Measurements from ENCODE around the gene CANX.

CANX gene

DNA sequence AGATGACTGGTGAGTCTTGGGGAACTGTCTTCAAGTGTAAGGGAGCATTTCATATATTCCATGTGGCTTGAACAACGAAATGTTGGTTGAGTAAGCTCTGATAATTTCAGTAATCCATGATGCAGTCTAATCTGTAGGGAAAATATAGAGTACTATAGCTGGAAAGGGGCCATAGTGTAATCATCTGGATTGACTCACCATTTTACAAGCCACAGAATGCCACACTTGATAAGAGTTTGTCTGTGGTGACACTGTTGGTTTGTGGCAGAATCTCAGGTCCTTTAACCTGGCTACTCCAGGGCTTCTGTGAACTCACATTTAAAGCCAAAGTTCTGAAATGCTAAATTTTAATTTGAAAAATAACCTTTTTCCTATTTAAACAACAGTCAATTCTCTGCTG is 17.5 kb downstream of the CANX start:
- CTCF ChIA-PET, result interaction anchor here (0.5 to 2.0 kb wide), 4 partner anchors 10 to 47 kb away, joined by 4 to 10 read pairs (median 6); no protein-coding TSS in a partner anchor
- TF ChIP-seq, protein P1, sequence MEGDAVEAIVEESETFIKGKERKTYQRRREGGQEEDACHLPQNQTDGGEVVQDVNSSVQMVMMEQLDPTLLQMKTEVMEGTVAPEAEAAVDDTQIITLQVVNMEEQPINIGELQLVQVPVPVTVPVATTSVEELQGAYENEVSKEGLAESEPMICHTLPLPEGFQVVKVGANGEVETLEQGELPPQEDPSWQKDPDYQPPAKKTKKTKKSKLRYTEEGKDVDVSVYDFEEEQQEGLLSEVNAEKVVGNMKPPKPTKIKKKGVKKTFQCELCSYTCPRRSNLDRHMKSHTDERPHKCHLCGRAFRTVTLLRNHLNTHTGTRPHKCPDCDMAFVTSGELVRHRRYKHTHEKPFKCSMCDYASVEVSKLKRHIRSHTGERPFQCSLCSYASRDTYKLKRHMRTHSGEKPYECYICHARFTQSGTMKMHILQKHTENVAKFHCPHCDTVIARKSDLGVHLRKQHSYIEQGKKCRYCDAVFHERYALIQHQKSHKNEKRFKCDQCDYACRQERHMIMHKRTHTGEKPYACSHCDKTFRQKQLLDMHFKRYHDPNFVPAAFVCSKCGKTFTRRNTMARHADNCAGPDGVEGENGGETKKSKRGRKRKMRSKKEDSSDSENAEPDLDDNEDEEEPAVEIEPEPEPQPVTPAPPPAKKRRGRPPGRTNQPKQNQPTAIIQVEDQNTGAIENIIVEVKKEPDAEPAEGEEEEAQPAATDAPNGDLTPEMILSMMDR (IDR thresholded peaks at IDR 0.05; ENCODE audit: insufficient read depth, low read length, missing control alignments), result no peak
- POLR2A ChIA-PET, result interaction anchor here (0.6 kb wide), 1 partner anchor 9 kb away, joined by 3 read pairs; no protein-coding TSS in a partner anchor
- no peak overlapping the region for H3K4me3 ChIP-seq (ENCODE audit: low read depth, low read length)
- DNase-seq (ENCODE audit: low read depth, low spot score), result no peak

DNA sequence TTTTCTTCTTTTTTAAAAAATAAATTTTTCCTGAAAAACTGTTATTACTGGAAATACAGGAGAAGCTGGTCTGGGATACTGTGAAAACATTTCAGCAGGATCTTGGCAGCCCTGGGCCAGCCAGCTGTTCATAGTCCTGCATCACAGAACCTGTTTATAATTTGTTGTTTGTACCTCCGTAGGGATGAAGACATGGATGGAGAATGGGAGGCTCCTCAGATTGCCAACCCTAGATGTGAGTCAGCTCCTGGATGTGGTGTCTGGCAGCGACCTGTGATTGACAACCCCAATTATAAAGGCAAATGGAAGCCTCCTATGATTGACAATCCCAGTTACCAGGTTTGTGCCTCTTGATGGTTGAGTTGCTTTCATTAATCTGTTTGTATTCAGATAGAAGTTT is 21.5 kb downstream of the CANX start:
- ChIA-PET CTCF (no interaction called here), POLR2A (no interaction called here)
- H3K4me3 ChIP-seq (ENCODE audit: low read depth, low read length), result no peak overlapping the region
- TF ChIP-seq, protein P1 (IDR thresholded peaks at IDR 0.05; ENCODE audit: insufficient read depth, low read length, missing control alignments), result no peak
- no peak for DNase-seq (ENCODE audit: low read depth, low spot score)

DNA sequence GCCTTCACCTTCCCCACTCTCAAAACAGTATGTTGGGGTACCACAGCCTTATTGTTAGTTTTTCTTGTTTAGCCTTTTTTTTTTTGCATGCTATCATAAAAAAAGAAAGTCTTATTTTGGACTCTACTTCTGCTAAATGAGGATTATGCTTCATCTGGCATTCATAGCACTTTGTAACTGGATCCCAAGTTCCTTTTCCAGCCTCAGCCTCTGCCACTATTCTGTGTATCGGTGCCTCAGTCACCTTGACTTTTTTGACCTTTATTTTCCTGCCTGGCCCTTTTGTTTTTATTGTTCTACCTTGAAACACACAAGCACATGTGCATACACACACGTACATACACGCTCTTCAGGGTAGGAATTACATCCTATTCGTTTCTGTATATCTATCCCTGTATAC is 25.4 kb downstream of the CANX start:
- TF ChIP-seq, protein P1 (IDR thresholded peaks at IDR 0.05; ENCODE audit: insufficient read depth, low read length, missing control alignments), result no peak
- no peak overlapping the region for H3K4me3 ChIP-seq (ENCODE audit: low read depth, low read length)
- POLR2A ChIA-PET, result no interaction called here
- CTCF ChIA-PET, result interaction anchor here (0.6 kb wide), 1 partner anchor 569 kb away, joined by 3 read pairs; no protein-coding TSS in a partner anchor
- no peak for DNase-seq (ENCODE audit: low read depth, low spot score)

DNA sequence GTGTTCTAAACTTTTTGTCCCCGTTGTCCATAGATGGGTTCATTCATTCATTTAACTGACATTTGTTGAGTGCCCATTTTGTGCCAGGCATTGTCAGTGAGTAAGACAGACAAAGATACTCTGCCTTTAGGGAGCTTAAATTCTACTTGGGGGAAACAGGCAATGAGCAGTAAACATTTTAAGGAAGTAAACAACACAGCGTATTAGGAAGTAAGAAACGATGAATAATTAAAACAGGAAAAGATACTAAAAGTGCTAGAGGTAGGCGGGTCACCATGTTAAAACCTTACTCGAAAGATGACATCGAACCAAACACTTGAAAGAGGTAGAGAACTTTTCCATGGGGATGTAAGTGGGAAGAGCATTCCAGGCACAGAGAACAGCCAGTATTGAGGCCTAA is 28.3 kb downstream of the CANX start:
- ChIA-PET CTCF (interaction anchor here (0.7 to 0.9 kb wide), 2 partner anchors 11 to 16 kb away, joined by 3 to 4 read pairs; no protein-coding TSS in a partner anchor), POLR2A (no interaction called here)
- H3K4me3 ChIP-seq (ENCODE audit: low read depth, low read length), result no peak overlapping the region
- no peak for DNase-seq (ENCODE audit: low read depth, low spot score)
- TF ChIP-seq, protein P1 (IDR thresholded peaks at IDR 0.05; ENCODE audit: insufficient read depth, low read length, missing control alignments), result no peak

DNA sequence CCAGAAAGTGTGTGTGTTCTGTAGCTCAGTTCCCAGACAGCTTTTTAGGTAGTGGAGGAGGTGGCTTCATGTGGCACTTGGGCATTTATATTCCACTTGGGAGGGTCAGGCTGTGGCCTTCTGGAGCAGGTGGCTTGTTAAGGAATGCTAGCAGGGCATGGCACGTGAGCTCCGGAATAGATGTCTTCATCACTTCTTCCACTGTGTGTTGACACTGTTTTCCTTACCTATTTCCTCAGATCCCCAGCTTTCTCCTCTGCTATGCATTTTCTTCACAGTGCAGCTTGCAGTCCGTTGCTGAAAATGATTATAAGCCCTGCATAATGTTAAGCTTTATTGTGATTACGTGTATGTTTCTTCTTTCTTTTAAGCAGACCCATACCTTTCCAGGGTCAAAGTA is 30.5 kb downstream of the CANX start:
- DNase-seq (ENCODE audit: low read depth, low spot score), result no peak
- ChIA-PET CTCF (interaction anchor here (0.8 to 2.5 kb wide), 4 partner anchors 13 to 33 kb away, joined by 3 to 7 read pairs (median 3); no protein-coding TSS in a partner anchor), POLR2A (interaction anchor here (0.7 kb wide), 1 partner anchor 9 kb away, joined by 4 read pairs; no protein-coding TSS in a partner anchor)
- TF ChIP-seq, protein P1 (IDR thresholded peaks at IDR 0.05; ENCODE audit: insufficient read depth, low read length, missing control alignments), result no peak
- no peak overlapping the region for H3K4me3 ChIP-seq (ENCODE audit: low read depth, low read length)

DNA sequence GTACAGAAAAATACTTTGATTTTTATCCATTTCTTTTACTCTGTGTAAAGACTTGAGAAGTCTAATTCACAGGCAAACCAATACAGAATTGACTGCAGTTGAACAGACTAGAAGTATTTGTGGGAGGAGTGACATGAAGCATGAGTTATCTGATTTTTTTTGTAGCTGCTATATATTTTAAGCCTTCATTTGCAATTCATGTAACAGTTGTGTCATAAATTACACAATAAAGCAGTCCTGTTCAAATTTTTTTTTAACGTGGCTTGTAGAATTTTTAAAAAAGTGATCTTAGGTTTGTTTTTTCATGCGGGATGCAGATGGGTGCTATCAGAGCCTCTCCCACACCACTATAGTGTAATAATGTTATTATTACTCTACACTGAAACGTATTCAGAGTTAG is 31.0 kb downstream of the CANX start:
- TF ChIP-seq, protein P1 (IDR thresholded peaks at IDR 0.05; ENCODE audit: insufficient read depth, low read length, missing control alignments), result no peak
- CTCF ChIA-PET, result interaction anchor here (0.8 to 2.5 kb wide), 4 partner anchors 13 to 33 kb away, joined by 3 to 7 read pairs (median 3); no protein-coding TSS in a partner anchor
- POLR2A ChIA-PET, result no interaction called here
- no peak for DNase-seq (ENCODE audit: low read depth, low spot score)
- H3K4me3 ChIP-seq (ENCODE audit: low read depth, low read length), result no peak overlapping the region

Measured in AG04449 (cell line).